NB4 (cell line): ENCODE measurements around the gene C4B.

Experiments used
- DNase-seq: peaks from one replicate; pipeline ENCODE4 v3.0.0; 2010; ENCODE audit warnings: low read depth
- H3K4me3 ChIP-seq: one replicate; pipeline ENCODE4 v1.5.1; 2011; ENCODE audit warnings: mild to moderate bottlenecking, low read depth, low read length, moderate library complexity
- CTCF ChIP-seq: IDR thresholded peaks from one replicate; pipeline ENCODE4 v1.5.1; 2012; ENCODE audit warnings: low read depth, low read length
- MAX ChIP-seq: IDR thresholded peaks from 2 replicates; pipeline ENCODE4 v1.6.1; 2011; ENCODE audit warnings: low read depth, low read length
- MYC ChIP-seq: IDR thresholded peaks from 2 replicates; pipeline ENCODE4 v1.6.1; 2011; ENCODE audit warnings: low read depth, low read length
- POLR2A ChIP-seq: IDR thresholded peaks from 2 replicates; pipeline ENCODE4 v1.6.1; 2011; ENCODE audit warnings: mild to moderate bottlenecking; ENCODE audit not compliant: insufficient read length; ENCODE audit errors: extremely low read depth

C4B gene

GRCh38 chr6:31968791-31969711 lies 45.5 kb upstream of the C4B start:
- DNase-seq: no peak
- no peak overlapping the region for H3K4me3 ChIP-seq
- no peak for TF ChIP-seq POLR2A
- TF ChIP-seq MAX: no peak
- no peak for TF ChIP-seq MYC
- TF ChIP-seq CTCF: no peak

GRCh38 chr6:31969712-31970603 lies 44.6 kb upstream of the C4B start:
- peak overlapping the region; percentile 99 for H3K4me3 ChIP-seq
- TF ChIP-seq CTCF: no peak
- TF ChIP-seq MYC: no peak
- no peak for TF ChIP-seq MAX
- no peak for TF ChIP-seq POLR2A
- DNase-seq: no peak

GRCh38 chr6:31970604-31971271 lies 43.9 kb upstream of the C4B start:
- peak overlapping the region; percentile 99 for H3K4me3 ChIP-seq
- no peak for TF ChIP-seq POLR2A
- TF ChIP-seq MAX: no peak
- no peak for TF ChIP-seq CTCF
- no peak for TF ChIP-seq MYC
- no peak for DNase-seq

GRCh38 chr6:31971279-31971992 lies 43.2 kb upstream of the C4B start:
- TF ChIP-seq POLR2A (peak; percentile 50), MYC (no peak)
- DNase-seq: no peak
- H3K4me3 ChIP-seq: peak overlapping the region; percentile 99

- H3K4me3 ChIP-seq: peak within 1 kb of the TSS; percentile 99
- TF ChIP-seq POLR2A (peak; percentile 32), MAX (peak; percentile 76; the same call in 1 of the 2 replicates), CTCF (no peak), MYC (peak; percentile 47)
- DNase-seq: peak; percentile 100
Measured at GRCh38 chr6:31971993-31972708, 42.4 kb upstream of the C4B start, which contains the start of gene DXO. Gene DXO (minus strand): TSS chr6:31972138. CDS start chr6:31971675, 463 bp downstream.
